Body of pancreas (tissue), 4 donors: Measurements from ENCODE around the gene CCDC27.

ENCODE experiments used
- POLR2A ChIP-seq, 3 donors: fragments of 450-650 bp; IDR thresholded peaks; one replicate each; pipeline ENCODE4 v1.6.1; 2016; ENCODE audit warnings: antibody characterized with exemption in 3 of 3, mild to moderate bottlenecking in 2 of 3
- TF ChIP-seq, protein P1 (sequence below), 7 experiments: fragments of 450-650 bp in 4 of 7; fragments of 200-600 bp in 3 of 7; sonication (generic) in 3 of 7; IDR thresholded peaks; one replicate each; pipeline ENCODE4 v1.5.1; 2016 to 2019; ENCODE audit warnings: antibody characterized with exemption in 7 of 7

- TF ChIP-seq, protein P1, sequence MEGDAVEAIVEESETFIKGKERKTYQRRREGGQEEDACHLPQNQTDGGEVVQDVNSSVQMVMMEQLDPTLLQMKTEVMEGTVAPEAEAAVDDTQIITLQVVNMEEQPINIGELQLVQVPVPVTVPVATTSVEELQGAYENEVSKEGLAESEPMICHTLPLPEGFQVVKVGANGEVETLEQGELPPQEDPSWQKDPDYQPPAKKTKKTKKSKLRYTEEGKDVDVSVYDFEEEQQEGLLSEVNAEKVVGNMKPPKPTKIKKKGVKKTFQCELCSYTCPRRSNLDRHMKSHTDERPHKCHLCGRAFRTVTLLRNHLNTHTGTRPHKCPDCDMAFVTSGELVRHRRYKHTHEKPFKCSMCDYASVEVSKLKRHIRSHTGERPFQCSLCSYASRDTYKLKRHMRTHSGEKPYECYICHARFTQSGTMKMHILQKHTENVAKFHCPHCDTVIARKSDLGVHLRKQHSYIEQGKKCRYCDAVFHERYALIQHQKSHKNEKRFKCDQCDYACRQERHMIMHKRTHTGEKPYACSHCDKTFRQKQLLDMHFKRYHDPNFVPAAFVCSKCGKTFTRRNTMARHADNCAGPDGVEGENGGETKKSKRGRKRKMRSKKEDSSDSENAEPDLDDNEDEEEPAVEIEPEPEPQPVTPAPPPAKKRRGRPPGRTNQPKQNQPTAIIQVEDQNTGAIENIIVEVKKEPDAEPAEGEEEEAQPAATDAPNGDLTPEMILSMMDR (IDR thresholded peaks at IDR 0.05): no peak
- TF ChIP-seq POLR2A (IDR thresholded peaks at IDR 0.05): no peak
These were observed 16.7 kb downstream of the CCDC27 start for GRCh38 chr1:3768811-3769390.
